Esophagus squamous epithelium (tissue), 5 donors: ENCODE data around the gene ACAD8. TPM values are rescaled to one million over a fixed set of nuclear protein-coding genes. Genes with fewer than 3 reads are reported as not detected.

Source experiments
- DNase-seq: peaks from one replicate; lab custom pipeline; 2025; lab: John Stamatoyannopoulos, UW
- H3K27ac ChIP-seq, 4 donors: fragments of 200-600 bp; sonication (generic); one replicate each; pipeline ENCODE4 v1.5.1; 2016 to 2019; ENCODE audit warnings: mild to moderate bottlenecking in 1 of 4
- H3K27me3 ChIP-seq, 4 donors: fragments of 200-600 bp; sonication (generic); 1 replicate in 3 of 4; 2 replicates in 1 of 4; pipeline versions ENCODE4 v1.5.1 to v1.6.0; 2017 to 2021; ENCODE audit warnings: antibody characterized with exemption in 1 of 4
- H3K36me3 ChIP-seq, 3 donors: fragments of 200-600 bp; sonication (generic); one replicate each; pipeline ENCODE4 v1.5.1; 2016 to 2019
- H3K4me1 ChIP-seq, 3 donors: fragments of 200-600 bp; sonication (generic); one replicate each; pipeline ENCODE4 v1.5.1; 2017 to 2019
- H3K4me3 ChIP-seq, 4 donors: fragments of 200-600 bp; sonication (generic); 1 replicate in 3 of 4; 2 replicates in 1 of 4; pipeline ENCODE4 v1.5.1; 2016 to 2019; ENCODE audit warnings: mild to moderate bottlenecking in 2 of 4, moderate library complexity in 1 of 4
- H3K9me3 ChIP-seq, 3 donors: fragments of 200-600 bp; sonication (generic); one replicate each; pipeline ENCODE4 v1.5.1; 2016 to 2019
- POLR2A ChIP-seq, 4 donors: fragments of 450-650 bp; IDR thresholded peaks; one replicate each; pipeline ENCODE4 v1.6.1; 2017; ENCODE audit warnings: antibody characterized with exemption in 4 of 4, mild to moderate bottlenecking in 4 of 4, moderate library complexity in 3 of 4
- WGBS, 2 donors: methylation state at CpG; one replicate each; pipeline ENCODE4 v1.1.5; 2018; 5-methylcytosine and 5-hydroxymethylcytosine counted together
- intact Hi-C: fragments of 100-400 bp; cut with DNase I; formaldehyde crosslinking; loops from one replicate; pipeline ENCODE4 v1.15.0; 2022
- total RNA-seq, 4 donors: library from RNA; depleted of rRNA; stranded (reverse); fragments of >200 nt; gene quantifications; one replicate each; pipeline ENCODE4 v1.1.0, GENCODE V29; 2016
- TF ChIP-seq, protein P1 (sequence below), 6 experiments: fragments of 450-650 bp in 4 of 6; fragments of 200-600 bp in 2 of 6; sonication (generic) in 2 of 6; IDR thresholded peaks; one replicate each; pipeline ENCODE4 v1.5.1; 2016 to 2019; ENCODE audit warnings: antibody characterized with exemption in 6 of 6, mild to moderate bottlenecking in 4 of 6, moderate library complexity in 4 of 6
- donor health status: DM: yes; HTN: yes; CAD: no.

ACAD8 gene
- total RNA-seq, 4 donors from 2014 or later, result 11.3 to 25.1 (median 18.2) TPM

DNA sequence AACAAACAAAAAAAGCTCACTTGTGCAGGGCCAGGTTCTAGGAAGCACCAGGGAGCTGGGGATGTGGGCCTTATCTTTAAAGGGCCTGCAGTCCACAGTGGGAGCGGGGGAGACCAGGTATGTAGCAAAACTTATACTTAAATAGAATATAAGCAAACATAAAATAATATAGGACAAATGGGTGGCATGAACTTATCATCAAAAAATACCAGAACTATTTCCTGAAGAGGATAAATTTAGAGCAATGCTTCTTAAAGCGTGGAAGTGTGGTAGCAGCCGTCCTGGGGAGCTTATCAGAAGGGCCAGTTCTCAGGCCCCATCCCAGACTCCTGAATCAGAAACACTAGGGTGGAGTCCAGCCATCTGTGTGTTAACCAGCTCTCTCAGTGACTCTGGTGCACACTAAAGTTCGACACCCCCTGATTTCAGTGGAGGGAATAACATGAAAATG is 19.6 kb upstream of the ACAD8 start:
- Histone ChIP-seq H3K4me1 (peaks cover 0 to 31% (median 7%) of the 10 kb centered on the region in 3 donors), H3K9me3 (no peaks in the 10 kb centered on the region), H3K27ac (no peak overlapping the region), H3K4me3 (no peak overlapping the region), H3K36me3 (peaks cover 0 to 58% (median 0%) of the 10 kb centered on the region in 3 donors), H3K27me3 (no peaks in the 10 kb centered on the region)
- WGBS, 2 donors, result 98 to 100% methylated on average over 4 of the region's 4 CpGs
- DNase-seq, result no peak
- intact Hi-C loops, result no loop called here
- TF ChIP-seq, protein P1, sequence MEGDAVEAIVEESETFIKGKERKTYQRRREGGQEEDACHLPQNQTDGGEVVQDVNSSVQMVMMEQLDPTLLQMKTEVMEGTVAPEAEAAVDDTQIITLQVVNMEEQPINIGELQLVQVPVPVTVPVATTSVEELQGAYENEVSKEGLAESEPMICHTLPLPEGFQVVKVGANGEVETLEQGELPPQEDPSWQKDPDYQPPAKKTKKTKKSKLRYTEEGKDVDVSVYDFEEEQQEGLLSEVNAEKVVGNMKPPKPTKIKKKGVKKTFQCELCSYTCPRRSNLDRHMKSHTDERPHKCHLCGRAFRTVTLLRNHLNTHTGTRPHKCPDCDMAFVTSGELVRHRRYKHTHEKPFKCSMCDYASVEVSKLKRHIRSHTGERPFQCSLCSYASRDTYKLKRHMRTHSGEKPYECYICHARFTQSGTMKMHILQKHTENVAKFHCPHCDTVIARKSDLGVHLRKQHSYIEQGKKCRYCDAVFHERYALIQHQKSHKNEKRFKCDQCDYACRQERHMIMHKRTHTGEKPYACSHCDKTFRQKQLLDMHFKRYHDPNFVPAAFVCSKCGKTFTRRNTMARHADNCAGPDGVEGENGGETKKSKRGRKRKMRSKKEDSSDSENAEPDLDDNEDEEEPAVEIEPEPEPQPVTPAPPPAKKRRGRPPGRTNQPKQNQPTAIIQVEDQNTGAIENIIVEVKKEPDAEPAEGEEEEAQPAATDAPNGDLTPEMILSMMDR (IDR thresholded peaks at IDR 0.05), result no peak
- no peak for TF ChIP-seq POLR2A (IDR thresholded peaks at IDR 0.05)

DNA sequence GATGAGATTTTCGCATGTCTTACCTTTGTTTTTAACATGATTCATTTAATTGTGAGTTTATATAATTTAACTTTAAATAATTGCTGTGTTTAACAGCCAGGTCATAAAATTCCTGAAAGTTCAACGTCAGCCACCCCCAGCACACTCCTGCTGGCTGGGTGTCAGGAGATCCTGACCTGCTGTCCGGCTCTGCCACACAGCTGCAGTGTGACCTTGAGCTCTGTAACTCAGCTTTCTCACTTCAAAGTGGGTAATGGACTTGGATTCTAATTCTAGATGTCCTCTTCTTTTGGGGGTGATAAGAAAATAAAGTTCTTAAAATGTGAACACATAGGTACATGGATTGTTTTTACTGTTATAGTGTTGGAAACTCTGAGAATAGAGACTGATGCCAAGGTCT is 18.0 kb upstream of the ACAD8 start:
- WGBS, 2 donors, result 90 to 98% methylated on average over 3 of the region's 3 CpGs
- Histone ChIP-seq H3K4me3 (no peak overlapping the region), H3K9me3 (no peaks in the 10 kb centered on the region), H3K27me3 (no peaks in the 10 kb centered on the region), H3K4me1 (peaks cover 0 to 18% (median 7%) of the 10 kb centered on the region in 3 donors), H3K36me3 (peaks cover 0 to 71% (median 10%) of the 10 kb centered on the region in 3 donors), H3K27ac (no peak overlapping the region)
- intact Hi-C loops, result no loop called here
- no peak for TF ChIP-seq POLR2A (IDR thresholded peaks at IDR 0.05)
- TF ChIP-seq, protein P1 (IDR thresholded peaks at IDR 0.05), result no peak
- DNase-seq, result no peak

DNA sequence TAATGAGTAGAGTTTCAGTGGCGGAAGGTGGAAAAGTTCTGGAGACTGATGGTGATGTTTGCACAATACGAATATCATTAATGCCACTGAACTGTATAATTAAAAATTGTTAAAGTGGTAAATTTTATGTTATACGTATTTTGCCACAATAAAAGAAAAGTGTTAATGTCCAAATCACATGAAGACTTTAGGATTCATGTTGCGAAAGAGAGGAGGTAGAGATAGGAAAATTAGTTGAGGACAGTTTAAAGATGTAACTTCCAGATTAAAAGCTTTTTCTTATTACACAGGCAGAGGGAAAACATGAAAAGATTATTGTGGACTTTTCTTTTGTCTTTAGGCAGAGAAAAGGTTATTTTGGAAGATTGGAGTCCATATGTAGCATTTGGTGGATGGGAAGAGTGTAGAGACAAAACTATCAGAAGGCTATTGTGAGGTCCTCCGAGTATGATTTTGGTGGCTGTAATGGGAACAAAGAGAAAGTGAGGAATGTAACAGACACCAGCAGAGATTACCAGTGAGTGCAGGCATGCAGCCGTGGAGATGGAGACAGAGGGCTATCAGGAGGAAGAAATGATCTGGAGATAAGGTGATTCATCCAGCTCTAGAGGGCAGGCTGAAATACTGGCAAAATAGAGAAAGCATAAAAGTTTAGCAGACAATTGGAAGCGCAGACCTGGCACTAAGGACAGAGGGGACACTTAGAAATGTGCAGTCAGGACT is 16.4 kb upstream of the ACAD8 start:
- H3K27ac ChIP-seq, result no peak overlapping the region
- DNase-seq, result no peak
- intact Hi-C loops, result no loop called here
- no peaks in the 10 kb centered on the region for H3K9me3 ChIP-seq
- H3K4me3 ChIP-seq, result no peak overlapping the region
- H3K4me1 ChIP-seq, result peaks cover 0 to 7% (median 0%) of the 10 kb centered on the region in 3 donors
- H3K36me3 ChIP-seq, result peaks cover 0 to 83% (median 12%) of the 10 kb centered on the region in 3 donors
- no peaks in the 10 kb centered on the region for H3K27me3 ChIP-seq
- TF ChIP-seq, protein P1 (IDR thresholded peaks at IDR 0.05), result no peak
- no peak for TF ChIP-seq POLR2A (IDR thresholded peaks at IDR 0.05)
- 87 to 91% methylated on average over 7 of the region's 7 CpGs for WGBS, 2 donors

DNA sequence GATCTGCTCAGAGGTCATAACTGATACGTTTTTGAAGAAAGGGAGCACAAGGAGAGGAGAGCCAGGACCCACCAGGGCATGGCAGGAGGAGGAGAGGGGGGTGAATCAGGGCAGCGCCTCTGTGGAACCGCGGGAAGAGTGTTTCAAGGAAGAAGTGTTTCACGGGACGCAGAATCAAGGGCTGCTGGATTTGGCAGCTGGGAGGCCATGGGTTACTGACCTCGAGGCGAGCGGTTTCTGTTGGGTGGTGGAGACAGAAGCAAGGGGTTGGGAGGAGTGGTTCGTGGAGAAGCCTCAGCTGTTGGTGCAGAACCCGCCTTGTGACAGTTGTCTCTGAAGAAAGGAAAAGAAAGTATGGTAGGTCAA is 15.8 kb upstream of the ACAD8 start:
- intact Hi-C loops, result no loop called here
- DNase-seq, result no peak
- Histone ChIP-seq H3K9me3 (no peaks in the 10 kb centered on the region), H3K27ac (no peak overlapping the region), H3K36me3 (peaks cover 0 to 89% (median 12%) of the 10 kb centered on the region in 3 donors), H3K27me3 (no peaks in the 10 kb centered on the region), H3K4me1 (peaks cover 0 to 3% (median 0%) of the 10 kb centered on the region in 3 donors), H3K4me3 (no peak overlapping the region)
- no peak for TF ChIP-seq POLR2A (IDR thresholded peaks at IDR 0.05)
- TF ChIP-seq, protein P1 (IDR thresholded peaks at IDR 0.05), result no peak
- WGBS, 2 donors, result 83 to 91% methylated on average over 11 of the region's 11 CpGs

DNA sequence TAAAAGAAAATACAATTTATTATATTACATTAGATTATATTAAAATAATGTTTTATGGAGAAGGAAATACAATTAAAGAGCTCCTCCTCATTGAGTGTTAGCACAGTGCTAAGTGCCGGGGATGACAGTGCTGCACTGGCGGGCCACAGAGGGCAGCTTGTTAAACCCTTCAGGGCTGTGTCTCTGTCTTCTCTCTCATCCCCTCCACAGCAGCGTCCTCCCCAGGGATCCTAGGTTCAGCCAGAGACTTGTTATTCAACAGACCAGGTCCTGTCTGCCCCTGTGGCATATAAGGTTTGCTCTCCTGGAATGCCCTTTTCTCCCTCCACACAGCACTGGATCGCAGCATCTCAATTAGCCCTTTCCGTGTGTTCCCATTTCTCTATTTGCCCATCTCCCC is 14.4 kb upstream of the ACAD8 start:
- peaks cover 0 to 94% (median 16%) of the 10 kb centered on the region in 3 donors for H3K36me3 ChIP-seq
- WGBS, 2 donors, result 83 to 97% methylated on average over 5 of the region's 5 CpGs
- intact Hi-C loops, result no loop called here

More for the DNA sequence above, 14.4 kb upstream of the ACAD8 start:
- no peak for TF ChIP-seq POLR2A (IDR thresholded peaks at IDR 0.05)
- TF ChIP-seq, protein P1 (IDR thresholded peaks at IDR 0.05), result no peak
- H3K4me1 ChIP-seq, result no peaks in the 10 kb centered on the region
- H3K27me3 ChIP-seq, result no peaks in the 10 kb centered on the region
- no peak overlapping the region for H3K4me3 ChIP-seq
- H3K27ac ChIP-seq, result no peak overlapping the region
- DNase-seq, result no peak
- H3K9me3 ChIP-seq, result no peaks in the 10 kb centered on the region
